ENCODE results near the gene CAMSAP2. TPM values are rescaled to one million over a fixed set of nuclear protein-coding genes. Genes with fewer than 3 reads are reported as not detected.

The CAMSAP2 gene
- total and polyA plus RNA-seq, 3 donors from 2014 or later, result 16.0 to 34.7 (median 28.4) TPM

DNA sequence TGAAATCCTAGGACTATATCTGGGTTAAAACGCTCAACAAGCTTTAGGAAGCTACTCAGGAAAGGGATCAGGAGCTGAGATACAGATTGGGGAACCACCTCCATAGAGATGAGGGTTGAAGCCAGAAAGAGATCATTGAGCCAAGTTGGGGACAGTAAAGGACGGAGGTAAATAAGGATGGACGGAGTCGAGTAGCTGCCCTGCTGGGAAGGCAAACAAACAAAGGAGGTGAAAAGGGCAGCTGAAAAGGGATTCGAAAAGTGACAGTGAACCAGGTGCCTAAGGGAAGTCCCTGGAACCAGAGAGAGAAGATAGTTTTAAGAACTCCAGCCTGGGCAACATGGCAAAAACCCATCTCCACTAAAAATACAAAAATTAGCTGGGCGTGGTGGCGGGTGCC, 6.3 kb upstream of the CAMSAP2 start:
- no peak for DNase-seq
- Histone ChIP-seq H3K4me1 (no peaks in the 10 kb centered on the region), H3K36me3 (ENCODE audit: low read depth, missing control alignments) (no peaks in the 10 kb centered on the region), H3K27me3 (no peaks in the 10 kb centered on the region), H3K9me3 (no peaks in the 10 kb centered on the region), H3K27ac (no peak overlapping the region), H3K4me3 (no peak overlapping the region)
- intact Hi-C loops (cut with DNase I; ENCODE audit: low total_unique reads), result no loop called here
- TF ChIP-seq, protein P1, sequence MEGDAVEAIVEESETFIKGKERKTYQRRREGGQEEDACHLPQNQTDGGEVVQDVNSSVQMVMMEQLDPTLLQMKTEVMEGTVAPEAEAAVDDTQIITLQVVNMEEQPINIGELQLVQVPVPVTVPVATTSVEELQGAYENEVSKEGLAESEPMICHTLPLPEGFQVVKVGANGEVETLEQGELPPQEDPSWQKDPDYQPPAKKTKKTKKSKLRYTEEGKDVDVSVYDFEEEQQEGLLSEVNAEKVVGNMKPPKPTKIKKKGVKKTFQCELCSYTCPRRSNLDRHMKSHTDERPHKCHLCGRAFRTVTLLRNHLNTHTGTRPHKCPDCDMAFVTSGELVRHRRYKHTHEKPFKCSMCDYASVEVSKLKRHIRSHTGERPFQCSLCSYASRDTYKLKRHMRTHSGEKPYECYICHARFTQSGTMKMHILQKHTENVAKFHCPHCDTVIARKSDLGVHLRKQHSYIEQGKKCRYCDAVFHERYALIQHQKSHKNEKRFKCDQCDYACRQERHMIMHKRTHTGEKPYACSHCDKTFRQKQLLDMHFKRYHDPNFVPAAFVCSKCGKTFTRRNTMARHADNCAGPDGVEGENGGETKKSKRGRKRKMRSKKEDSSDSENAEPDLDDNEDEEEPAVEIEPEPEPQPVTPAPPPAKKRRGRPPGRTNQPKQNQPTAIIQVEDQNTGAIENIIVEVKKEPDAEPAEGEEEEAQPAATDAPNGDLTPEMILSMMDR (IDR thresholded peaks at IDR 0.05), result no peak
- TF ChIP-seq POLR2A (IDR thresholded peaks at IDR 0.05), result no peak
- WGBS, 2 donors, result 81 to 83% methylated on average over 7 of the region's 7 CpGs

DNA sequence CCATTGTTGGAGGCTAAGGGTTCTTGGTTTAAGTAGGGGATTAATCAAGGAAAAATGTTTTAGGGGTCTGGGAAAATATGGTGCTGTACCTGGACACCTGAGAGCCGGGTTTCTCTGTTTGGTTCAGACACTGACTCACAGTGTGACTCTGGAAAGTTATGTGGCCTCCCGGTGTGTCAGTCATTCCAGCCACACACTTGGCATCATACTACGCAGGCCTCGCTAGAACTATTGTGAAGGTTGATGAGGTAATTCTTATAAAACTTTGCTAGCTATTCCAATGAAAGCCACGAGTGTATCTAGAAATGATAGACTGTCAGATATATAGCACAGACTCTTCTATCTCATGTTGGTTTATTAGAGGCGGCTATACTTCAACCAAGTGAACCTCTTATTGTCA, 4.8 kb upstream of the CAMSAP2 start:
- no peaks in the 10 kb centered on the region for H3K27me3 ChIP-seq
- intact Hi-C loops (cut with DNase I; ENCODE audit: low total_unique reads), result no loop called here
- H3K4me3 ChIP-seq, result no peak overlapping the region
- no peak overlapping the region for H3K27ac ChIP-seq
- 84 to 90% methylated on average over 6 of the region's 6 CpGs for WGBS, 2 donors
- H3K36me3 ChIP-seq (ENCODE audit: low read depth, missing control alignments), result no peaks in the 10 kb centered on the region
- no peak for TF ChIP-seq POLR2A (IDR thresholded peaks at IDR 0.05)
- TF ChIP-seq, protein P1 (IDR thresholded peaks at IDR 0.05), result no peak
- peaks cover 5% of the 10 kb centered on the region for H3K4me1 ChIP-seq
- DNase-seq, result no peak
- H3K9me3 ChIP-seq, result no peaks in the 10 kb centered on the region

DNA sequence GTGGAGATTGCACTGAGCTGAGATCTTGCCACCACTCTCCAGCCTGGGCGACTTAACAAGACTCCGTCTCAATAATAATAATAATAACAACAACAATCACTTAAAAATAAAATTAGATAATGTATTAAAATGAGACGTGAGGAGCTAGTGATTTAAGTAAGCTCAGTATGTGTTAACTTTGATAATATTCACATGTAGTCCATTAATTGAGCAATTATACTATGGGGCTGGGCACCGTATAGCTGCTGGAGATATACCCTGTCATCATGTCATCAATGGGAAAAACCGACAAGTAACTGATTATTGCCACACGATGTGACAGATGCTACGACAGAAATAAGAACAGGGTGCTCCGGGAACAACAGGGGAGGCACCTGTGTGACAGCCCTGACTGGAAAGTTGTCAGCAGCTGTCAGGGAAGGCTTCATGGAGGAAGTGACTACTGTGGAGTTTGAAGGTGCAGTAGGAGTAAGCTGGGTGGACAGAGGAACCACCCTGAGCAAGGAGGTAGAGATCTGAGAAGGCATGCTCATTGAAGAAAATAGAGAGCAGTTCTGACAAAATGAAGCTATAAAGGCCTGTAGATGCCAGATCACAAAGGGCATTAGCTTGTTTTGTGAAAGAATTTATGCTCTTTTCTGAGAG, 924 bp upstream of the CAMSAP2 start:
- WGBS, 2 donors, result 69 to 85% methylated on average over 8 of the region's 8 CpGs
- no peaks in the 10 kb centered on the region for H3K36me3 ChIP-seq (ENCODE audit: low read depth, missing control alignments)

DNA sequence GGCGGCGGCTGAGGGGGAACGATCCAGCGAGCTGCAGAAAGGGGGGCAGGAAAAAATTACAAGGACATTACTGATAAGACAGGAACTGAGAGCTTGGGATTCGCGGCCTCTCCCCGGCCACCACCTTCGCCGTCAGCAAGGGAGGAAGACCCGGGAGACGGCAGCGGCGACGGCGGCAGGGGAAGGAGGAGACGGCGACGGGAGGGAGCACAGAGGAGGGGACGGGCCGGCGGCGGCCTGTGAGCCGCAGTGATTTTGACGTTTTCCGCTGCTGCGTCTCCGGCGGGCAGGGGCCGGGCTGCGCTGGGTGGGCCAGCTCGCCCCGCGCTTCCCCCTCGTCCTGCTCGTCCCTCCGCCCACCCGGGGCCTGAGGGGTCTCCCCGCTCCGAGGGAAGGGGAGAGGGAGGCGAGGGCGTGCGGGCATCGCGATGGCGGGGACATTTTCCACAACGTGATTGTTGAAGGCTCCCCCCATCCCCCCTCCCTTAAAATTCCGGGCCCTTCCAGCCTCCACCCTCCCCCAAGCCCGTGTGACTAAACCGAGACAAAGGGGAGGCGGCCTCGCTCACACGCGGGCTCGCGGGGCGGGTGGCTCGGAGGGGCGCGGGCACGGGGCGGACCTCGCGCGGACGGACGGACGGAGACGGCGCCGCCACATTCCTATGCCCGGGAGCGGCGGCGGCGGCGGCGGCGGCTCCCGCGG, 407 bp downstream of the CAMSAP2 start:
- Histone ChIP-seq H3K27ac (peak overlapping the region; percentile 99 to 100), H3K27me3 (no peaks in the 10 kb centered on the region), H3K36me3 (ENCODE audit: low read depth, missing control alignments) (no peaks in the 10 kb centered on the region), H3K4me3 (peak overlapping the region; percentile 98 to 99), H3K4me1 (peaks cover 15% of the 10 kb centered on the region), H3K9me3 (no peaks in the 10 kb centered on the region)
- peak; percentile 83 for DNase-seq
- TF ChIP-seq, protein P1 (IDR thresholded peaks at IDR 0.05), result no peak
- peak; percentile 63 for TF ChIP-seq POLR2A (IDR thresholded peaks at IDR 0.05)
- intact Hi-C loops (cut with DNase I; ENCODE audit: low total_unique reads), result loop anchor here (2.0 kb wide), 1 partner anchor 70 kb away; the partner anchor contains the start of gene DDX59
- 0% methylated on average over 19 to 69 of the region's 80 CpGs for WGBS, 2 donors

More for the DNA sequence above, 924 bp upstream of the CAMSAP2 start:
- no peak for DNase-seq
- H3K27ac ChIP-seq, result peak overlapping the region; percentile 16 to 100
- TF ChIP-seq, protein P1 (IDR thresholded peaks at IDR 0.05), result no peak
- TF ChIP-seq POLR2A (IDR thresholded peaks at IDR 0.05), result no peak
- no peaks in the 10 kb centered on the region for H3K9me3 ChIP-seq
- peak overlapping the region in 1 of 2 donors; percentile 98 for H3K4me3 ChIP-seq
- intact Hi-C loops (cut with DNase I; ENCODE audit: low total_unique reads), result loop anchor here (2.0 kb wide), 1 partner anchor 69 kb away; the partner anchor contains the start of gene DDX59
- H3K4me1 ChIP-seq, result peaks cover 15% of the 10 kb centered on the region
- H3K27me3 ChIP-seq, result no peaks in the 10 kb centered on the region
